Small intestine (tissue), 7 donors: ENCODE results near the gene ADAMTS7. TPM values are rescaled to one million over a fixed set of nuclear protein-coding genes. Genes with fewer than 3 reads are reported as not detected.
"Not testable (repeated sequence)": the region's sequence is repeated elsewhere in the genome, so short reads cannot be mapped to it uniquely, and the experiment has no call there.

Experiments used
- DNase-seq, 2 donors: peaks; one replicate each; pipeline versions ENCODE4 v3.0.0 to v3.0.0-alpha.2; 2013
- FAIRE-seq: peaks from 2 replicates; lab custom pipeline; 2012; peaks lifted over from hg19 to GRCh38; lab: Jason Lieb, UNC
- H3K27ac ChIP-seq, 3 donors: one replicate each; pipeline ENCODE4 v1.5.1; 2013; ENCODE audit warnings: low read length in 2 of 3, mild to moderate bottlenecking in 2 of 3, control low read depth in 1 of 3, inconsistent platforms in 1 of 3, low read depth in 1 of 3, moderate library complexity in 1 of 3
- H3K27me3 ChIP-seq, 3 donors: one replicate each; pipeline ENCODE4 v1.6.1; 2013; ENCODE audit warnings: low read length in 3 of 3, inconsistent platforms in 1 of 3; ENCODE audit not compliant: control insufficient read depth in 3 of 3, insufficient read depth in 3 of 3
- H3K36me3 ChIP-seq, 3 donors: one replicate each; pipeline ENCODE4 v1.6.1; 2013; ENCODE audit warnings: low read length in 3 of 3, inconsistent platforms in 1 of 3, low read depth in 1 of 3, mild to moderate bottlenecking in 1 of 3, moderate library complexity in 1 of 3; ENCODE audit not compliant: control insufficient read depth in 3 of 3, insufficient read depth in 2 of 3
- H3K4me1 ChIP-seq, 3 donors: one replicate each; pipeline ENCODE4 v1.6.1; 2013; ENCODE audit warnings: low read length in 2 of 3, inconsistent platforms in 1 of 3, low read depth in 1 of 3, mild to moderate bottlenecking in 1 of 3, moderate library complexity in 1 of 3; ENCODE audit not compliant: control insufficient read depth in 3 of 3, insufficient read depth in 2 of 3
- H3K4me3 ChIP-seq, 3 donors: one replicate each; pipeline ENCODE4 v1.5.1; 2013; ENCODE audit warnings: low read length in 3 of 3, control low read depth in 1 of 3, inconsistent platforms in 1 of 3, low read depth in 1 of 3, mild to moderate bottlenecking in 1 of 3, moderate library complexity in 1 of 3
- H3K9me3 ChIP-seq, 2 donors: one replicate each; pipeline ENCODE4 v1.6.1; 2013; ENCODE audit warnings: low read depth in 1 of 2, low read length in 1 of 2; ENCODE audit not compliant: control insufficient read depth in 2 of 2, insufficient read depth in 1 of 2
- WGBS, 3 donors: extraction: QIAGEN DNeasy Blood & Tissue Kit; methylation state at CpG; one replicate each; pipeline ENCODE4 v1.1.7; 2013; 5-methylcytosine and 5-hydroxymethylcytosine counted together
- polyA plus RNA-seq, 4 donors: library from polyadenylated mRNA; stranded (reverse) in 3 of 4; unstranded in 1 of 4; fragments of 200-250 nt in 3 of 4; fragments of 120-200 nt in 1 of 4; gene quantifications; one replicate each; pipeline versions ENCODE4 v1.2.1 to v1.2.3, GENCODE V29; 2013
- donor health status: healthy with polysubstance abuse.
- donor health status: control.
- donor health status: control.
- donor health status: Bipolar disorder and iron deficiency.
- donor health status: healthy.

The ADAMTS7 gene
- polyA plus RNA-seq, 4 donors: 0.27 to 8.8 (median 0.84) TPM; not detected in 1

- Histone ChIP-seq H3K27ac (peak overlapping the region in 2 of 3 donors; percentile 48 to 60), H3K9me3 (peaks cover 0 to 6% of the 10 kb centered on the region in 2 donors)
These were observed 721 bp downstream of the ADAMTS7 start for GRCh38 chr15:78810362-78811123.

GRCh38 chr15:78810003-78810361 lies 1.3 kb downstream of the ADAMTS7 start:
- Histone ChIP-seq H3K9me3 (peaks cover 0 to 6% of the 10 kb centered on the region in 2 donors), H3K27ac (no peak overlapping the region), H3K36me3 (no peaks in the 10 kb centered on the region), H3K27me3 (peaks cover 5 to 43% (median 12%) of the 10 kb centered on the region in 3 donors), H3K4me3 (peak overlapping the region in 2 of 3 donors; percentile 46 to 51), H3K4me1 (peaks cover 0 to 13% (median 0%) of the 10 kb centered on the region in 3 donors)
- DNase-seq (no peak), FAIRE-seq (no peak)
- 16 to 26% (median 21%) methylated on average over 11 of the region's 11 CpGs for WGBS, 3 donors

More at GRCh38 chr15:78810362-78811123, 721 bp downstream of the ADAMTS7 start:
- Histone ChIP-seq H3K4me1 (peaks cover 0 to 13% (median 0%) of the 10 kb centered on the region in 3 donors), H3K36me3 (no peaks in the 10 kb centered on the region), H3K4me3 (peak overlapping the region; percentile 44 to 51 (median 46)), H3K27me3 (peaks cover 5 to 43% (median 12%) of the 10 kb centered on the region in 3 donors)
- WGBS, 3 donors: 1 to 2% (median 1%) methylated on average over 73 to 76 of the region's 76 CpGs
- FAIRE-seq: no peak
- DNase-seq: peak; percentile 24 to 49

GRCh38 chr15:78808550-78808949 lies 2.7 kb downstream of the ADAMTS7 start:
- DNase-seq (peak in 1 of 2 donors; percentile 54), FAIRE-seq (no peak)
- H3K4me1 ChIP-seq: peaks cover 0 to 13% (median 0%) of the 10 kb centered on the region in 3 donors
- H3K4me3 ChIP-seq: no peak overlapping the region
- peaks cover 0 to 6% of the 10 kb centered on the region in 2 donors for H3K9me3 ChIP-seq
- H3K36me3 ChIP-seq: no peaks in the 10 kb centered on the region
- no peak overlapping the region for H3K27ac ChIP-seq
- peaks cover 5 to 35% (median 11%) of the 10 kb centered on the region in 3 donors for H3K27me3 ChIP-seq
- WGBS, 3 donors: 43 to 50% (median 44%) methylated on average over 2 of the region's 2 CpGs

GRCh38 chr15:78807359-78807758 lies 3.9 kb downstream of the ADAMTS7 start:
- 94 to 100% (median 96%) methylated on average over 2 of the region's 2 CpGs for WGBS, 3 donors
- peaks cover 0 to 6% of the 10 kb centered on the region in 2 donors for H3K9me3 ChIP-seq
- H3K4me3 ChIP-seq: no peak overlapping the region
- DNase-seq: no peak
- peaks cover 5 to 30% (median 10%) of the 10 kb centered on the region in 3 donors for H3K27me3 ChIP-seq
- H3K27ac ChIP-seq: no peak overlapping the region
- no peaks in the 10 kb centered on the region for H3K36me3 ChIP-seq
- peaks cover 0 to 13% (median 0%) of the 10 kb centered on the region in 3 donors for H3K4me1 ChIP-seq
- no peak for FAIRE-seq

- no peak overlapping the region for H3K4me3 ChIP-seq
- H3K27ac ChIP-seq: no peak overlapping the region
- peaks cover 0 to 6% of the 10 kb centered on the region in 2 donors for H3K9me3 ChIP-seq
- no peaks in the 10 kb centered on the region for H3K36me3 ChIP-seq
- peaks cover 0 to 9% (median 2%) of the 10 kb centered on the region in 3 donors for H3K27me3 ChIP-seq
- FAIRE-seq (no peak), DNase-seq (no peak)
- no peaks in the 10 kb centered on the region for H3K4me1 ChIP-seq
- WGBS, 3 donors: 74 to 77% (median 76%) methylated on average over 14 of the region's 14 CpGs
These were observed 6.9 kb downstream of the ADAMTS7 start for GRCh38 chr15:78804391-78804792.

- Histone ChIP-seq H3K4me1 (no peaks in the 10 kb centered on the region), H3K27me3 (no peaks in the 10 kb centered on the region), H3K9me3 (no peaks in the 10 kb centered on the region), H3K36me3 (peaks cover 0 to 8% (median 0%) of the 10 kb centered on the region in 3 donors), H3K4me3 (no peak overlapping the region), H3K27ac (no peak overlapping the region)
- WGBS, 3 donors: 90 to 93% (median 93%) methylated on average over 21 of the region's 21 CpGs
- FAIRE-seq: no peak
- no peak for DNase-seq
These were observed 10.5 kb downstream of the ADAMTS7 start for GRCh38 chr15:78800806-78801205.

GRCh38 chr15:78800189-78800588 lies 11.1 kb downstream of the ADAMTS7 start:
- 90 to 94% (median 91%) methylated on average over 24 to 48 of the region's 48 CpGs for WGBS, 3 donors

GRCh38 chr15:78799102-78799501 lies 12.2 kb downstream of the ADAMTS7 start:
- H3K4me1 ChIP-seq, DNase-seq, H3K27ac ChIP-seq, FAIRE-seq, H3K4me3 ChIP-seq, H3K27me3 ChIP-seq, H3K9me3 ChIP-seq: not testable (repeated sequence)
- H3K36me3 ChIP-seq: peaks cover 0 to 10% (median 0%) of the 10 kb centered on the region in 3 donors
- WGBS, 3 donors: 26 to 57% (median 40%) methylated on average over 2 of the region's 7 CpGs

More at GRCh38 chr15:78800189-78800588, 11.1 kb downstream of the ADAMTS7 start:
- DNase-seq (no peak), FAIRE-seq (no peak)
- Histone ChIP-seq H3K27me3 (no peaks in the 10 kb centered on the region), H3K27ac (no peak overlapping the region), H3K4me3 (no peak overlapping the region), H3K4me1 (no peaks in the 10 kb centered on the region), H3K9me3 (no peaks in the 10 kb centered on the region), H3K36me3 (peaks cover 0 to 8% (median 0%) of the 10 kb centered on the region in 3 donors)
